ENCODE data around the gene IGSF9B. TPM values are rescaled to one million over a fixed set of nuclear protein-coding genes. Genes with fewer than 3 reads are reported as not detected.

IGSF9B gene
- total RNA-seq, 1 experiment from 2014 or later = 10.1 TPM

DNA sequence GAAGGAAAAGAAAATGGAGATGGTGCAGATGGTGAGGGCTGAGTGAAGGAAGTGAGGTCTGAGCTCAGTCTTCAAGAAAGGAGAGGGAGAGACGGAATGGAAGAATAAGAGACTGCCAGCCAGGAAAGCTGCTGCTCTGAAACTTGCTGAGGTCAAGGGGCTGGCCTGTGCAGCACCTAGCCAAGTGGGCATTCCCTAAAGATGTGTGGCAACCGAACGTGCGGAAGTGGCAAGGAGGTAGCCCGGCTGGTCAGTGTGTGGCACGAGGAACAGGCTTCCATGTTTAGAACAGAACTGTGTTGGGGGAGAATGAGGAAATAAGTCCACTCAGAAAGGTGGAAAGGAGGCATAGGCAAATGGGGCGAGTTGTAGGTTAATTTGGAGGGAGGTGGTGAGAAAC lies 7.6 kb upstream of the IGSF9B start:
- H3K9me3 ChIP-seq (ENCODE audit: low read depth, low read length, poor library complexity, severe bottlenecking) = no peaks in the 10 kb centered on the region
- no peak for TF ChIP-seq EZH2 (IDR thresholded peaks at IDR 0.05; ENCODE audit: borderline replicate concordance, low read depth, low read length, poor library complexity, severe bottlenecking)
- intact Hi-C loops (cut with micrococcal nuclease; ENCODE audit: unreplicated experiment) = no loop called here
- no peak overlapping the region for H3K27ac ChIP-seq (ENCODE audit: low read depth, low read length, poor library complexity, severe bottlenecking)
- H3K27me3 ChIP-seq (replicated peaks; ENCODE audit: insufficient read depth, low read depth, low read length, poor library complexity) = peaks cover 3% of the 10 kb centered on the region
- H3K4me3 ChIP-seq (ENCODE audit: low read depth, low read length, poor library complexity, severe bottlenecking) = no peak overlapping the region
- DNase-seq (ENCODE audit: low spot score) = no peak
- no peaks in the 10 kb centered on the region for H3K36me3 ChIP-seq (ENCODE audit: insufficient read depth, low read length, poor library complexity, severe bottlenecking)
- no TSS peak for BruUV-seq (replicated peaks)
- CTCF ChIA-PET = no interaction called here
- POLR2A ChIA-PET (ENCODE audit: low non-redundant PET) = no interaction called here
- H3K4me1 ChIP-seq (ENCODE audit: insufficient read depth, low read length, poor library complexity, severe bottlenecking) = no peaks in the 10 kb centered on the region

DNA sequence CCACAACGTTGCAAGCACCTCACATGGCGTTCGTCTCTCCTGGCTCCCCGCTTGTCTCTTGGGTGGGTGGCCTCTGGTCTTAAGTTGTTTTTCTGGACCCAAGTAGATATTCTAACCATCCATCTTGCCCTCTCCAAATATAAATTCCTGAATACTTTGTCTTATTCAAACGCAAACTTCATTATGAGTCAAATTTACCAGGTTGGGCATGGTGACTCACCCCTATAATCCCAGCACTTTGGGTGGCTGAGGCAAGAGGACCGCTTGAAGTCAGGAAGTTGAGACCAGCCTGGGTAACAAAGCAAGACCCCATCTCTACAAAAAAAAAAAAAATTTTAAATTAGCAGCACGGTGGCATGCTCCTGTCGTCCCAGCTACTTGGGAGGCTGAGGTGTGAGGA lies 5.1 kb upstream of the IGSF9B start:
- no peak overlapping the region for H3K4me3 ChIP-seq (ENCODE audit: low read depth, low read length, poor library complexity, severe bottlenecking)
- TF ChIP-seq, protein P1, sequence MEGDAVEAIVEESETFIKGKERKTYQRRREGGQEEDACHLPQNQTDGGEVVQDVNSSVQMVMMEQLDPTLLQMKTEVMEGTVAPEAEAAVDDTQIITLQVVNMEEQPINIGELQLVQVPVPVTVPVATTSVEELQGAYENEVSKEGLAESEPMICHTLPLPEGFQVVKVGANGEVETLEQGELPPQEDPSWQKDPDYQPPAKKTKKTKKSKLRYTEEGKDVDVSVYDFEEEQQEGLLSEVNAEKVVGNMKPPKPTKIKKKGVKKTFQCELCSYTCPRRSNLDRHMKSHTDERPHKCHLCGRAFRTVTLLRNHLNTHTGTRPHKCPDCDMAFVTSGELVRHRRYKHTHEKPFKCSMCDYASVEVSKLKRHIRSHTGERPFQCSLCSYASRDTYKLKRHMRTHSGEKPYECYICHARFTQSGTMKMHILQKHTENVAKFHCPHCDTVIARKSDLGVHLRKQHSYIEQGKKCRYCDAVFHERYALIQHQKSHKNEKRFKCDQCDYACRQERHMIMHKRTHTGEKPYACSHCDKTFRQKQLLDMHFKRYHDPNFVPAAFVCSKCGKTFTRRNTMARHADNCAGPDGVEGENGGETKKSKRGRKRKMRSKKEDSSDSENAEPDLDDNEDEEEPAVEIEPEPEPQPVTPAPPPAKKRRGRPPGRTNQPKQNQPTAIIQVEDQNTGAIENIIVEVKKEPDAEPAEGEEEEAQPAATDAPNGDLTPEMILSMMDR (conservative IDR thresholded peaks at IDR 0.05; ENCODE audit: low read depth, low read length) = no peak
- TF ChIP-seq EZH2 (IDR thresholded peaks at IDR 0.05; ENCODE audit: borderline replicate concordance, low read depth, low read length, poor library complexity, severe bottlenecking) = no peak
- intact Hi-C loops (cut with micrococcal nuclease; ENCODE audit: unreplicated experiment) = no loop called here
- H3K36me3 ChIP-seq (ENCODE audit: insufficient read depth, low read length, poor library complexity, severe bottlenecking) = no peaks in the 10 kb centered on the region
- no peak for DNase-seq (ENCODE audit: low spot score)
- CTCF ChIA-PET = no interaction called here
- H3K4me1 ChIP-seq (ENCODE audit: insufficient read depth, low read length, poor library complexity, severe bottlenecking) = no peaks in the 10 kb centered on the region
- no TSS peak for BruUV-seq (replicated peaks)
- H3K27me3 ChIP-seq (replicated peaks; ENCODE audit: insufficient read depth, low read depth, low read length, poor library complexity) = peaks cover 8% of the 10 kb centered on the region
- POLR2A ChIA-PET (ENCODE audit: low non-redundant PET) = no interaction called here
- no peaks in the 10 kb centered on the region for H3K9me3 ChIP-seq (ENCODE audit: low read depth, low read length, poor library complexity, severe bottlenecking)
- H3K27ac ChIP-seq (ENCODE audit: low read depth, low read length, poor library complexity, severe bottlenecking) = no peak overlapping the region

DNA sequence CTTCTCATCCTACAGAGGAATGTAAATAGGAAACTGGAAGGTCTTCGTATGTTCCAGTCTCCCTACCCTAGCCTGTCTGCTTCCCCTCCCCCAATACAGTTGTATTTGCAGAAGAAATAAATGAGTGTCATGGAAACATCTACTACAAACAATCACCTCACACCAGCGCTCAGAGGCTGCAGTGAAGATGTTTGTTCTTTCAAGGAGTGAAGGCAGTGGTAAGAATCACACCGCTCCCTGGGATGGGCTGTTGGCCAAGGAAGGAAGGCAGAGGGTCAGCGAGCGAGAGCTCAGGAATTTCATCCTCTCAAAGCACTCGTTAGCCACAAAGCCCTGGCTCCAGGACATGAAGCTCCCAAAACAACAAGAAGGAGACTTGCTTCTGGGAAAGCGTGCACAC lies 1.1 kb upstream of the IGSF9B start:
- TF ChIP-seq EZH2 (IDR thresholded peaks at IDR 0.05; ENCODE audit: borderline replicate concordance, low read depth, low read length, poor library complexity, severe bottlenecking) = no peak
- TF ChIP-seq, protein P1 (conservative IDR thresholded peaks at IDR 0.05; ENCODE audit: low read depth, low read length) = no peak
- intact Hi-C loops (cut with micrococcal nuclease; ENCODE audit: unreplicated experiment) = no loop called here
- ChIA-PET CTCF (no interaction called here), POLR2A (ENCODE audit: low non-redundant PET) (no interaction called here)
- Histone ChIP-seq H3K9me3 (ENCODE audit: low read depth, low read length, poor library complexity, severe bottlenecking) (no peaks in the 10 kb centered on the region), H3K4me3 (ENCODE audit: low read depth, low read length, poor library complexity, severe bottlenecking) (no peak overlapping the region), H3K27ac (ENCODE audit: low read depth, low read length, poor library complexity, severe bottlenecking) (no peak overlapping the region), H3K27me3 (replicated peaks; ENCODE audit: insufficient read depth, low read depth, low read length, poor library complexity) (peaks cover 37% of the 10 kb centered on the region), H3K36me3 (ENCODE audit: insufficient read depth, low read length, poor library complexity, severe bottlenecking) (no peaks in the 10 kb centered on the region), H3K4me1 (ENCODE audit: insufficient read depth, low read length, poor library complexity, severe bottlenecking) (no peaks in the 10 kb centered on the region)
- no TSS peak for BruUV-seq (replicated peaks)
- DNase-seq (ENCODE audit: low spot score) = no peak

DNA sequence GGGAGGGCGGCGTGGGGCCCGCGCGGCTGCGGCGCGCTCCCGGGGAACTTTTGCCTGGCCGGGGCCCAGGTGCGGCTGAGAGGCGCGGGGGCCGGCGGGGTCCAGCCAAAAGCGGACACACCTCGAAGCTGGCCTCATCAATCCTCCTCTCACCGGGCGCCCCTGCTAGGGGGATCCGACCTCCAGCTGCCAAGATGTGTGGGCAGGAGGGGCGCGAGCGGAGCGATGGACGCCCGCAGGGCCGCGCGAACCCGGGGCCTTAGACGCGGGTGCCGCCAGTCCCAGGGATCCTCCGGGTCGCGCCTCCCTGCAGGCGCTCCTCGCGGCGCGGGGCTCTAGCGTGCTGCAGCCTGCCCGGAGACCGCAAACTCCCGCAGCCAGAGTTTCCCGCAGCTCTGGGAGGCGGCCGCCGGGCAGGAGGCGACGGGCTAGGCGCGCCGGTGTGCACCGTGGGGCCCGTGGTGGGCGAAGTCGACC lies 785 bp downstream of the IGSF9B start:
- H3K9me3 ChIP-seq (ENCODE audit: low read depth, low read length, poor library complexity, severe bottlenecking) = no peaks in the 10 kb centered on the region
- H3K36me3 ChIP-seq (ENCODE audit: insufficient read depth, low read length, poor library complexity, severe bottlenecking) = no peaks in the 10 kb centered on the region
- intact Hi-C loops (cut with micrococcal nuclease; ENCODE audit: unreplicated experiment) = no loop called here
- peak overlapping the region; percentile 60 for H3K4me3 ChIP-seq (ENCODE audit: low read depth, low read length, poor library complexity, severe bottlenecking)
- DNase-seq (ENCODE audit: low spot score) = no peak
- BruUV-seq (replicated peaks) = no TSS peak
- ChIA-PET CTCF (no interaction called here), POLR2A (ENCODE audit: low non-redundant PET) (no interaction called here)
- TF ChIP-seq, protein P1 (conservative IDR thresholded peaks at IDR 0.05; ENCODE audit: low read depth, low read length) = no peak
- TF ChIP-seq EZH2 (IDR thresholded peaks at IDR 0.05; ENCODE audit: borderline replicate concordance, low read depth, low read length, poor library complexity, severe bottlenecking) = no peak
- peaks cover 37% of the 10 kb centered on the region for H3K27me3 ChIP-seq (replicated peaks; ENCODE audit: insufficient read depth, low read depth, low read length, poor library complexity)
- H3K27ac ChIP-seq (ENCODE audit: low read depth, low read length, poor library complexity, severe bottlenecking) = no peak overlapping the region
- peaks cover 15% of the 10 kb centered on the region for H3K4me1 ChIP-seq (ENCODE audit: insufficient read depth, low read length, poor library complexity, severe bottlenecking)
